Cardiac muscle cell (in vitro differentiated cells and primary cell): ENCODE data around the gene CCBE1. TPM values are rescaled to one million over a fixed set of nuclear protein-coding genes. Genes with fewer than 3 reads are reported as not detected.
"Not testable (repeated sequence)": the region's sequence is repeated elsewhere in the genome, so short reads cannot be mapped to it uniquely, and the experiment has no call there.

Experiments
- DNase-seq, 2 donors: peaks; one replicate each; pipeline versions ENCODE4 v3.0.0 to v3.0.0-alpha.2; 2010 to 2017; ENCODE audit warnings: low read depth in 1 of 2, low spot score in 1 of 2
- H3K27ac ChIP-seq: fragments of 200-600 bp; sonication (generic); 2 replicates; pipeline ENCODE4 v1.5.1; 2016
- H3K27me3 ChIP-seq: fragments of 200-600 bp; sonication (generic); 2 replicates; pipeline ENCODE4 v1.6.0; 2016; ENCODE audit warnings: control low read depth
- H3K36me3 ChIP-seq: fragments of 200-600 bp; sonication (generic); 2 replicates; pipeline ENCODE4 v1.5.1; 2016; ENCODE audit warnings: control low read depth
- H3K4me1 ChIP-seq: fragments of 200-600 bp; sonication (generic); 2 replicates; pipeline ENCODE4 v1.8.1; 2017; ENCODE audit warnings: low read depth, mild to moderate bottlenecking, mixed run types
- H3K4me3 ChIP-seq: fragments of 200-600 bp; sonication (generic); 2 replicates; pipeline ENCODE4 v1.5.1; 2016; ENCODE audit warnings: mild to moderate bottlenecking
- H3K9me3 ChIP-seq: fragments of 200-600 bp; sonication (generic); 2 replicates; pipeline ENCODE4 v1.5.1; 2017; ENCODE audit warnings: low read depth, mild to moderate bottlenecking, control low read depth
- polyA plus RNA-seq: library from polyadenylated mRNA; unstranded; fragments of >200 nt; fragmentation: Nextera tagmentation; extraction: Ambion mirVana; gene quantifications from 2 replicates; pipeline ENCODE4 v1.2.1, GENCODE V29; 2016
- total RNA-seq: library from RNA; depleted of rRNA; stranded (reverse); fragments of >200 nt; gene quantifications from 2 replicates; pipeline ENCODE4 v1.2.3, GENCODE V29; 2016
- TF ChIP-seq, protein P1 (sequence below): IDR thresholded peaks from 2 replicates; pipeline ENCODE4 v1.5.1; 2012; ENCODE audit warnings: low read depth, mild to moderate bottlenecking, low read length

Gene CCBE1
- total and polyA plus RNA-seq, 2 experiments from 2014 or later: 1.5 to 3.7 TPM

DNA sequence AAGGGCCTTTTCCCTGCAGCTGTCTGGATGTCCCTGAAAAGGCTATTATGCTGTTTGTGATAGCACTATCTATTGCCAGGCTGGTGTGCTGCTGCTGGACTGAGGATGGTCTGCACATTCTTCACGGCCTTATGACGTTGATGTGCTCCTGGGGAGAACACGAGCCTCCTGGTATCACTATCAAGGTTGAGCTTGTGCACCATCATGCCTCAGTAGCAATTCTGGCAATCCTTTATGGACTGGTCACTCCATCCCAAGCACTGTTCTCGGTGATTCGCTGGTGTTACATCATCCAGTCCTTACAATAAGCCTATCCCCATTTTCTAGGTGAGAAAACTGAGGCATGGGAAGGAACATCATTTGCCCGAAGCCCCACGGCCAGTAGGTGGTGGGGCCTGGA, 18.2 kb upstream of the CCBE1 start:
- H3K36me3 ChIP-seq: no peaks in the 10 kb centered on the region
- no peak overlapping the region for H3K4me3 ChIP-seq
- H3K27ac ChIP-seq: no peak overlapping the region
- peak in 1 of 2 donors; percentile 51 for DNase-seq
- H3K9me3 ChIP-seq: no peaks in the 10 kb centered on the region
- H3K4me1 ChIP-seq: no peaks in the 10 kb centered on the region
- H3K27me3 ChIP-seq: peaks cover 27% of the 10 kb centered on the region
- TF ChIP-seq, protein P1, sequence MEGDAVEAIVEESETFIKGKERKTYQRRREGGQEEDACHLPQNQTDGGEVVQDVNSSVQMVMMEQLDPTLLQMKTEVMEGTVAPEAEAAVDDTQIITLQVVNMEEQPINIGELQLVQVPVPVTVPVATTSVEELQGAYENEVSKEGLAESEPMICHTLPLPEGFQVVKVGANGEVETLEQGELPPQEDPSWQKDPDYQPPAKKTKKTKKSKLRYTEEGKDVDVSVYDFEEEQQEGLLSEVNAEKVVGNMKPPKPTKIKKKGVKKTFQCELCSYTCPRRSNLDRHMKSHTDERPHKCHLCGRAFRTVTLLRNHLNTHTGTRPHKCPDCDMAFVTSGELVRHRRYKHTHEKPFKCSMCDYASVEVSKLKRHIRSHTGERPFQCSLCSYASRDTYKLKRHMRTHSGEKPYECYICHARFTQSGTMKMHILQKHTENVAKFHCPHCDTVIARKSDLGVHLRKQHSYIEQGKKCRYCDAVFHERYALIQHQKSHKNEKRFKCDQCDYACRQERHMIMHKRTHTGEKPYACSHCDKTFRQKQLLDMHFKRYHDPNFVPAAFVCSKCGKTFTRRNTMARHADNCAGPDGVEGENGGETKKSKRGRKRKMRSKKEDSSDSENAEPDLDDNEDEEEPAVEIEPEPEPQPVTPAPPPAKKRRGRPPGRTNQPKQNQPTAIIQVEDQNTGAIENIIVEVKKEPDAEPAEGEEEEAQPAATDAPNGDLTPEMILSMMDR: no peak

DNA sequence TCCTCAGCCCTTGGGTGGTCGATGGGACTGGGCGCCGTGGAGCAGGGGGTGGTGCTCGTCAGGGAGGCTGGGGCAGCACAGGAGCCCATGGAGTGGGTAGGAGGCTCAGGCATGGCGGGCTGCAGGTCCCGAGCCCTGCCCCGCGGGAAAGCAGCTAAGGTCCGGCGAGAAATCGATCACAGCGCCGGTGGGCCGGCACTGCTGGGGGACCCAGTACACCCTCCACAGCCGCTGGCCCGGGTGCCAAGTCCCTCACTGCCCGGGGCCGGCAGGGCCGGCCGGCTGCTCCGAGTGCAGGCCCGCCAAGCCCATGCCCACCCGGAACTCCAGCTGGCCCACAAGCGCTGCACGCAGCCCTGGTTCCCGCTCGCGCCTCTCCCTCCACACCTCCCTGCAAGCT, 16.9 kb upstream of the CCBE1 start:
- DNase-seq, H3K4me3 ChIP-seq, H3K9me3 ChIP-seq, H3K27ac ChIP-seq, H3K36me3 ChIP-seq, H3K4me1 ChIP-seq: not testable (repeated sequence)
- H3K27me3 ChIP-seq: peaks cover 16% of the 10 kb centered on the region

DNA sequence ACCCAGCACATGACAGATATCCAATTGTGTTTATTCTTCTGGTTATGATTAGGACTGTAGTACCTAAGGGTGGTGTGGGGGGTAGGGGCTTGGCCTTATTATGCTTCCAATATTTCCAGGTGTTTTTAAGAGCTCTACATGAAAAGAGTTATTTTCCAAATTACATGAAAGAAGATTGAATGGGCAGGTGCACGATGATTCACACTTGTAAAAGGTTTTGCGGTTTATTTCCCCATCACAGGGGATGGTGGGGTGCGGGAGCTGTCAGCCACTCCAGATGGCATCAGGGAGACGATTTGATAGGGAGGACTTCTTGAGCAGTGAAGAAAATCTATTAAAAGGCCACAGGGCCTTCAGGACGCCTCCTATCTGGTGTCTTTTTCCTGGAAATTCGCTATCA, 15.1 kb upstream of the CCBE1 start:
- no peaks in the 10 kb centered on the region for H3K4me1 ChIP-seq
- no peak overlapping the region for H3K4me3 ChIP-seq
- no peak overlapping the region for H3K27ac ChIP-seq
- TF ChIP-seq, protein P1: no peak
- no peaks in the 10 kb centered on the region for H3K36me3 ChIP-seq
- no peak for DNase-seq
- no peaks in the 10 kb centered on the region for H3K27me3 ChIP-seq
- H3K9me3 ChIP-seq: no peaks in the 10 kb centered on the region

DNA sequence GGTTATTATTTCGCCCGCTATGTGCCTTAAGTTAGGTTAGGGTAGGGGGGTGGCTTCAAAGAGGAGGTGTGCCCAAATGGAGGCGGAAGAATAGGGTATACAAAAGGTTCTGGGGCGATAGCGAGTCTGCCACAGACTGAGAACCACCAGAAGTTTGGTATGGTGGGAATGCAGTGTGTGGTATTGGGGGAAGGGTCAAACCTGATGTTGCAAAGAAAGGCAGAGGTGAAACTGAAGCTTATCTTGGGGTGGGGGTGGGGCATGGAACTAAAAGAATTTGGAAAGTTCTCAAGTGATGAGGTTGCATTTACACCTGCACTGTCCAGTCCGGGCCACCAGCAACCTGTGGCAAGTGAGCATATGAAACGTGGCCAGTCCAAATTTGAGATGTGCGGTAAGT, 11.8 kb upstream of the CCBE1 start:
- DNase-seq: no peak
- no peak overlapping the region for H3K4me3 ChIP-seq
- no peaks in the 10 kb centered on the region for H3K27me3 ChIP-seq

DNA sequence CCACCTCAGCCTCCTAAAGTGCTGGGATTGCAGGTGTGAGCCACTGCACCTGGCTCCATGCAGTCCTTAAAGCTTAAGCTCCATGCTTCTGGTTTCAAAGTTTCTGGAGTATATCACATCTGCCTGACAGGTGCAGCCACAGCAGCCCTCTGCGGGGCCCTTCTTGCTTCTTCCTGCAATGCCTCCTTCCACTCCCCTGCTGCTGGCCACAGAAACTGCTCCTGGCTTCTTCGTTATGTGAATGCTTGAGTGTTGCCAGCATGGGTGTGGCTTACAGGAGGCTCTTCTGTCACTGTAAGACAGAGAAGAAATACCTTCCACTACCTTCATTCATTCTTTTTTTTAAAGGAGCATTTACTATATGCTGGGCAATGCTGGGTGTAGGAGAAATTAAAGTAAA, 10.1 kb upstream of the CCBE1 start:
- peak in 1 of 2 donors; percentile 38 for DNase-seq
- Histone ChIP-seq H3K4me1 (no peaks in the 10 kb centered on the region), H3K27ac (no peak overlapping the region), H3K27me3 (peaks cover 6% of the 10 kb centered on the region), H3K36me3 (no peaks in the 10 kb centered on the region), H3K9me3 (no peaks in the 10 kb centered on the region), H3K4me3 (no peak overlapping the region)
- TF ChIP-seq, protein P1: no peak

More for the DNA sequence above, 11.8 kb upstream of the CCBE1 start:
- TF ChIP-seq, protein P1: no peak
- H3K27ac ChIP-seq: no peak overlapping the region
- H3K9me3 ChIP-seq: no peaks in the 10 kb centered on the region
- H3K36me3 ChIP-seq: no peaks in the 10 kb centered on the region
- no peaks in the 10 kb centered on the region for H3K4me1 ChIP-seq

DNA sequence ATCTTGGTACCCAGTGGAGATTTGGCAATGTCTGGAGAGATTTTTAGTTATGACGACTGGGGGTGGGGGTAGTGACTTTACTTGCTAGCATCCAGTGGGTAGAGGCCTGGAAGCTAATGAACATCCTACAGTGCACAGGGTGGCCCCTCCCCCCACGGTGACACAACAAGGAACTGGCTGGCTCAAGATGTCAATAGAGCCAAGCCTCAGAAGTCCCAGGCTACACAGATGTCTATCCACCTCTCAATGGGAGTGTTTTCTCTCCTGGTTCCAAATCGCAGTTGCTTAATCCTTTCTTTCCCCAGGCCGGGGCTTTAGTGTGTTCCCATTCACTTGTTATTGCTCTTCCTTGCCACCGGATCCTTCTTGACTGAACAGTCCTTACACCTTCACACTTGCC, 9.3 kb upstream of the CCBE1 start:
- TF ChIP-seq, protein P1: no peak
- Histone ChIP-seq H3K4me3 (no peak overlapping the region), H3K4me1 (no peaks in the 10 kb centered on the region), H3K27me3 (peaks cover 14% of the 10 kb centered on the region), H3K9me3 (no peaks in the 10 kb centered on the region), H3K36me3 (no peaks in the 10 kb centered on the region), H3K27ac (no peak overlapping the region)
- no peak for DNase-seq
